HEK293 (cell line): Measurements from ENCODE around the gene LMOD1.
A peak's percentile ranks its signal among the peaks of the same experiment; 100 is the strongest.

ENCODE experiments used
- CTCF ChIA-PET: fragments of 350-600 bp; formaldehyde crosslinking; extraction: SDS; loops from one replicate; lab custom pipeline; 2021; ENCODE audit warnings: antibody characterized with exemption; lab: Yijun Ruan, JAX
- POLR2A ChIA-PET: fragments of 300-600 bp; formaldehyde crosslinking; extraction: SDS; loops from one replicate; lab custom pipeline; 2020; ENCODE audit warnings: antibody characterized with exemption, inconsistent platforms; lab: Yijun Ruan, JAX
- H3K27ac ChIP-seq: fragments of 200-500 bp; sonication (Bioruptor generic); 2 replicates; pipeline ENCODE4 v1.5.1; 2014; ENCODE audit warnings: low read depth, low read length, control low read depth, inconsistent platforms; ENCODE audit errors: extremely low read depth
- H3K36me3 ChIP-seq, 2 experiments: fragments of 200-500 bp in 1 of 2; sonication (Bioruptor generic) in 1 of 2; 1 replicate in 1 of 2; 2 replicates in 1 of 2; pipeline ENCODE4 v1.5.1; 2014 to 2017; ENCODE audit warnings: inconsistent platforms in 2 of 2, low read length in 2 of 2; ENCODE audit not compliant: control insufficient read depth in 2 of 2, insufficient read depth in 1 of 2
- H3K4me1 ChIP-seq: fragments of 200-500 bp; sonication (Bioruptor generic); 2 replicates; pipeline ENCODE4 v1.5.1; 2014; ENCODE audit warnings: mild to moderate bottlenecking, low read length, inconsistent platforms; ENCODE audit not compliant: control insufficient read depth, insufficient read depth
- H3K4me3 ChIP-seq: 2 replicates; pipeline ENCODE4 v1.5.1; 2011; ENCODE audit warnings: low read depth, mild to moderate bottlenecking, control low read depth, low read length, moderate library complexity
- H3K9me3 ChIP-seq: fragments of 200-500 bp; sonication (Bioruptor generic); 2 replicates; pipeline ENCODE4 v1.5.1; 2014; ENCODE audit warnings: low read depth, low read length, inconsistent platforms; ENCODE audit not compliant: control insufficient read depth, insufficient read depth
- KLF9 ChIP-seq: fragments of 450-650 bp; formaldehyde crosslinking; IDR thresholded peaks from 2 replicates; pipeline ENCODE4 v1.5.1; 2016; ENCODE audit warnings: missing biosample characterization, missing genetic modification characterization, low read depth
- SP3 ChIP-seq: fragments of 450-650 bp; formaldehyde crosslinking; IDR thresholded peaks from 2 replicates; pipeline ENCODE4 v1.5.1; 2016; ENCODE audit warnings: missing biosample characterization, missing genetic modification characterization
- ZEB2 ChIP-seq: fragments of 450-650 bp; formaldehyde crosslinking; IDR thresholded peaks from 2 replicates; pipeline ENCODE4 v1.5.1; 2016; ENCODE audit warnings: missing biosample characterization, missing genetic modification characterization
- ZNF10 ChIP-seq: fragments of 450-650 bp; formaldehyde crosslinking; IDR thresholded peaks from 2 replicates; pipeline ENCODE4 v1.5.1; 2017; ENCODE audit warnings: missing biosample characterization, missing genetic modification characterization
- ZNF157 ChIP-seq: fragments of 450-650 bp; formaldehyde crosslinking; IDR thresholded peaks from 2 replicates; pipeline ENCODE4 v1.5.1; 2016; ENCODE audit warnings: missing biosample characterization, missing genetic modification characterization
- ZNF366 ChIP-seq: fragments of 450-650 bp; formaldehyde crosslinking; conservative IDR thresholded peaks from 2 replicates; pipeline ENCODE4 v1.5.1; 2016; ENCODE audit warnings: missing biosample characterization, missing genetic modification characterization
- ZNF585B ChIP-seq: fragments of 450-650 bp; formaldehyde crosslinking; IDR thresholded peaks from 2 replicates; pipeline ENCODE4 v1.5.1; 2016; ENCODE audit warnings: missing biosample characterization, missing genetic modification characterization
- ZNF596 ChIP-seq: fragments of 450-650 bp; IDR thresholded peaks from 2 replicates; pipeline ENCODE4 v1.5.0; 2018; ENCODE audit warnings: missing biosample characterization, mild to moderate bottlenecking, missing genetic modification characterization, moderate library complexity
- ZNF660 ChIP-seq: fragments of 450-650 bp; IDR thresholded peaks from 2 replicates; pipeline ENCODE4 v1.5.1; 2018; ENCODE audit warnings: missing biosample characterization, mild to moderate bottlenecking, missing genetic modification characterization
- TF ChIP-seq, protein P1 (sequence below): fragments of 450-650 bp; formaldehyde crosslinking; IDR thresholded peaks from 2 replicates; pipeline ENCODE4 v1.5.1; 2016; ENCODE audit warnings: missing biosample characterization, missing genetic modification characterization
- TF ChIP-seq, protein P2 (sequence below): fragments of 450-650 bp; formaldehyde crosslinking; IDR thresholded peaks from 2 replicates; pipeline ENCODE4 v1.5.1; 2016; ENCODE audit warnings: missing biosample characterization, missing genetic modification characterization, borderline replicate concordance

Gene LMOD1

GRCh38 chr1:201849372-201850052 lies 96.8 kb downstream of the LMOD1 start:
- Histone ChIP-seq H3K36me3 (peaks cover 48 to 77% of the 10 kb centered on the region in 2 experiments), H3K9me3 (no peaks in the 10 kb centered on the region), H3K4me3 (no peak overlapping the region)
- CTCF ChIA-PET = interaction anchor here (0.7 to 4.7 kb wide), 10 partner anchors 13 to 337 kb away, joined by 3 to 36 read pairs (median 3); partner anchors contain the start of gene IPO9
- POLR2A ChIA-PET = interaction anchor here (0.6 to 1.3 kb wide), 2 partner anchors 14 to 97 kb away, joined by 4 to 6 read pairs; partner anchors contain the start of gene LMOD1
- TF ChIP-seq ZEB2 (tag by site-specific recombination) = 0 out of 2 replicates have a peak, but pooled peaks have one; percentile 33
- TF ChIP-seq ZNF596 (tag by site-specific recombination) = no peak
- TF ChIP-seq, protein P1, sequence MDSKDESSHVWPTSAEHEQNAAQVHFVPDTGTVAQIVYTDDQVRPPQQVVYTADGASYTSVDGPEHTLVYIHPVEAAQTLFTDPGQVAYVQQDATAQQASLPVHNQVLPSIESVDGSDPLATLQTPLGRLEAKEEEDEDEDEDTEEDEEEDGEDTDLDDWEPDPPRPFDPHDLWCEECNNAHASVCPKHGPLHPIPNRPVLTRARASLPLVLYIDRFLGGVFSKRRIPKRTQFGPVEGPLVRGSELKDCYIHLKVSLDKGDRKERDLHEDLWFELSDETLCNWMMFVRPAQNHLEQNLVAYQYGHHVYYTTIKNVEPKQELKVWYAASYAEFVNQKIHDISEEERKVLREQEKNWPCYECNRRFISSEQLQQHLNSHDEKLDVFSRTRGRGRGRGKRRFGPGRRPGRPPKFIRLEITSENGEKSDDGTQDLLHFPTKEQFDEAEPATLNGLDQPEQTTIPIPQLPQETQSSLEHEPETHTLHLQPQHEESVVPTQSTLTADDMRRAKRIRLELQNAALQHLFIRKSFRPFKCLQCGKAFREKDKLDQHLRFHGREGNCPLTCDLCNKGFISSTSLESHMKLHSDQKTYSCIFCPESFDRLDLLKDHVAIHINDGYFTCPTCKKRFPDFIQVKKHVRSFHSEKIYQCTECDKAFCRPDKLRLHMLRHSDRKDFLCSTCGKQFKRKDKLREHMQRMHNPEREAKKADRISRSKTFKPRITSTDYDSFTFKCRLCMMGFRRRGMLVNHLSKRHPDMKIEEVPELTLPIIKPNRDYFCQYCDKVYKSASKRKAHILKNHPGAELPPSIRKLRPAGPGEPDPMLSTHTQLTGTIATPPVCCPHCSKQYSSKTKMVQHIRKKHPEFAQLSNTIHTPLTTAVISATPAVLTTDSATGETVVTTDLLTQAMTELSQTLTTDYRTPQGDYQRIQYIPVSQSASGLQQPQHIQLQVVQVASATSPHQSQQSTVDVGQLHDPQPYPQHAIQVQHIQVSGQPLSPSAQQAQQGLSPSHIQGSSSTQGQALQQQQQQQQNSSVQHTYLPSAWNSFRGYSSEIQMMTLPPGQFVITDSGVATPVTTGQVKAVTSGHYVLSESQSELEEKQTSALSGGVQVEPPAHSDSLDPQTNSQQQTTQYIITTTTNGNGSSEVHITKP (tag by site-specific recombination) = peak; percentile 61
- TF ChIP-seq ZNF366 (tag by site-specific recombination) = peak; percentile 39; the same call in 1 of the 2 replicates
- TF ChIP-seq, all 188 proteins: peak for 3
- peaks cover 5% of the 10 kb centered on the region; the same call in 1 of the 2 replicates for H3K4me1 ChIP-seq
- H3K27ac ChIP-seq = no peak overlapping the region

DNA sequence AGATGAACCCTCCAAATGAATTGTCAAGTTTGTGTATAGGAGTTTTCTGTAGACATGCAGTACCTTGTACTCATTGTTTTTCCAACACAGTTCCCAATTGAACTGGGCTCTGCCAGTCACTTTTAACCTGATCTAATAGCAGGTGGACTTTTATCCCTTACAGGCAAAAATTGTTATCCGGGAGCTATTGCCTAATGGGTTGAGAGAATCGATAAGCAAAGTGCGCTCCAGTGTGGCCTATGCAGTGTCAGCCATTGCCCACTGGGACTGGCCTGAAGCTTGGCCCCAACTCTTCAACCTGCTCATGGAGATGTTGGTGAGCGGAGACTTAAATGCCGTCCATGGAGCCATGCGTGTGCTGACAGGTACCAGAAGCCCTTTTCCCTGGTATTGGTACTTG lies 98.1 kb downstream of the LMOD1 start:
- CTCF ChIA-PET = interaction anchor here (0.6 to 4.7 kb wide), 10 partner anchors 12 to 366 kb away, joined by 3 to 36 read pairs (median 3); partner anchors contain the start of gene IPO9
- peaks cover 36 to 64% of the 10 kb centered on the region in 2 experiments for H3K36me3 ChIP-seq

DNA sequence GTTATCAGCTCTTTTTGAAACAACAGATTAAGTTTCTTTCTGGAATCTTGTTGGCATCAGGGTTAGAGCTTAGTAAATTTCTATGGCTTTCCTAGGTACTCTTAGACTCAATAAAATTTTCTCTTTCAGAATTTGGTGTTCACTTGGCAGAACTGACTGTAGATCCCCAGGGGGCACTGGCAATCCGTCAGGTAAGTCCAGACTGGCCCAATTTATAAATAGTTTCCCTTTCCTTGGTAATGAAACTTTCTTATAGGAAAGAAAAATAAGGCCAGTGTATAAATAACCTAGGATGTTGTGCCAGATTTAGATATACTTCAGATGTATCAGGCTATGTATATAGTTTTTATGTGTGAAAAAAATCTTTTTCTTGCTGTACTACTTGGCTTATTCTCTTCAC lies 99.2 kb downstream of the LMOD1 start:
- no peak overlapping the region for H3K27ac ChIP-seq
- ChIA-PET POLR2A (interaction anchor here (1.8 kb wide), 1 partner anchor 18 kb away, joined by 8 read pairs; the partner anchor contains the start of gene IPO9), CTCF (interaction anchor here (0.5 to 4.7 kb wide), 5 partner anchors 14 to 367 kb away, joined by 3 to 36 read pairs (median 4); partner anchors contain the start of gene IPO9)
- H3K36me3 ChIP-seq = peaks cover 26 to 58% of the 10 kb centered on the region in 2 experiments
- peaks cover 5% of the 10 kb centered on the region; the same call in 1 of the 2 replicates for H3K4me1 ChIP-seq
- TF ChIP-seq ZNF660 (tag by site-specific recombination) = peak; percentile 71; the same call in 1 of the 2 replicates
- TF ChIP-seq ZNF585B (tag by site-specific recombination) = no peak
- H3K4me3 ChIP-seq = no peak overlapping the region
- H3K9me3 ChIP-seq = no peaks in the 10 kb centered on the region

More for the DNA sequence above, 98.1 kb downstream of the LMOD1 start:
- H3K4me3 ChIP-seq = no peak overlapping the region
- POLR2A ChIA-PET = interaction anchor here (0.8 to 1.8 kb wide), 3 partner anchors 11 to 19 kb away, joined by 3 to 8 read pairs (median 4); partner anchors contain the start of gene IPO9
- H3K9me3 ChIP-seq = no peaks in the 10 kb centered on the region
- no peak for TF ChIP-seq SP3 (tag by site-specific recombination)
- TF ChIP-seq ZNF157 (tag by site-specific recombination) = no peak
- no peak for TF ChIP-seq KLF9 (tag by site-specific recombination)
- TF ChIP-seq ZNF10 (tag by site-specific recombination) = no peak
- TF ChIP-seq, protein P2, sequence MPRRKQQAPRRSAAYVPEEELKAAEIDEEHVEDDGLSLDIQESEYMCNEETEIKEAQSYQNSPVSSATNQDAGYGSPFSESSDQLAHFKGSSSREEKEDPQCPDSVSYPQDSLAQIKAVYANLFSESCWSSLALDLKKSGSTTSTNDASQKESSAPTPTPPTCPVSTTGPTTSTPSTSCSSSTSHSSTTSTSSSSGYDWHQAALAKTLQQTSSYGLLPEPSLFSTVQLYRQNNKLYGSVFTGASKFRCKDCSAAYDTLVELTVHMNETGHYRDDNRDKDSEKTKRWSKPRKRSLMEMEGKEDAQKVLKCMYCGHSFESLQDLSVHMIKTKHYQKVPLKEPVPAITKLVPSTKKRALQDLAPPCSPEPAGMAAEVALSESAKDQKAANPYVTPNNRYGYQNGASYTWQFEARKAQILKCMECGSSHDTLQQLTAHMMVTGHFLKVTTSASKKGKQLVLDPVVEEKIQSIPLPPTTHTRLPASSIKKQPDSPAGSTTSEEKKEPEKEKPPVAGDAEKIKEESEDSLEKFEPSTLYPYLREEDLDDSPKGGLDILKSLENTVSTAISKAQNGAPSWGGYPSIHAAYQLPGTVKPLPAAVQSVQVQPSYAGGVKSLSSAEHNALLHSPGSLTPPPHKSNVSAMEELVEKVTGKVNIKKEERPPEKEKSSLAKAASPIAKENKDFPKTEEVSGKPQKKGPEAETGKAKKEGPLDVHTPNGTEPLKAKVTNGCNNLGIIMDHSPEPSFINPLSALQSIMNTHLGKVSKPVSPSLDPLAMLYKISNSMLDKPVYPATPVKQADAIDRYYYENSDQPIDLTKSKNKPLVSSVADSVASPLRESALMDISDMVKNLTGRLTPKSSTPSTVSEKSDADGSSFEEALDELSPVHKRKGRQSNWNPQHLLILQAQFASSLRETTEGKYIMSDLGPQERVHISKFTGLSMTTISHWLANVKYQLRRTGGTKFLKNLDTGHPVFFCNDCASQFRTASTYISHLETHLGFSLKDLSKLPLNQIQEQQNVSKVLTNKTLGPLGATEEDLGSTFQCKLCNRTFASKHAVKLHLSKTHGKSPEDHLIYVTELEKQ (tag by site-specific recombination) = no peak
- no peak overlapping the region for H3K27ac ChIP-seq
- H3K4me1 ChIP-seq = peaks cover 5% of the 10 kb centered on the region; the same call in 1 of the 2 replicates
